Measurements from ENCODE around the gene EPHA4. TPM values are rescaled to one million over a fixed set of nuclear protein-coding genes. Genes with fewer than 3 reads are reported as not detected.

The EPHA4 gene
- total and polyA plus RNA-seq, 4 donors, result 0.43 to 2.3 (median 1.1) TPM

DNA sequence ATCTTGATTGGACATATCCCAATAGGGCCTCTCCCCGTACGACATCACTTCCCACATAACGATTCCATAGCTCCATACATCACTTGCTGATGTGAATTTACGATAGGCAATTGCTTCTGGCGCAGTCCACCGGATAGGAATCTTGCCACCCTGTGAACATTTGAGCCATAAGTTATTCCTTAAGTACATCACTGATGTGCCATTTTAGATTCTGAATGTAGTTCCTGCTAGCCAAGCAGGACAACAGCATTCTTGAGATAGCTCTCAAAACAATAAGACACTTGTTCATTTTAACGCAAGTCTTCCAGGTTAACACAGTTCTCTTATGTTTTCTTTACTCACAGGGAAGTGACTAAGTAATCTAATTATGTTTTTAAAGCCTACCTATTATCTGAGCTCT is 138.0 kb downstream of the EPHA4 start:
- H3K4me1 ChIP-seq (ENCODE audit: control insufficient read depth in 4 of 4, insufficient read depth in 4 of 4, low read length in 3 of 4), result no peaks in the 10 kb centered on the region
- H3K9me3 ChIP-seq (ENCODE audit: control insufficient read depth in 4 of 4, low read length in 3 of 4), result no peaks in the 10 kb centered on the region
- no peaks in the 10 kb centered on the region for H3K27me3 ChIP-seq (ENCODE audit: control insufficient read depth in 4 of 4, insufficient read depth in 4 of 4, low read length in 3 of 4)
- no peak overlapping the region for H3K4me3 ChIP-seq (ENCODE audit: low read depth in 1 of 3, low read length in 3 of 3)
- no peaks in the 10 kb centered on the region for H3K36me3 ChIP-seq (ENCODE audit: control insufficient read depth in 4 of 4, insufficient read depth in 3 of 4, low read depth in 1 of 4, low read length in 3 of 4)
- no peak for TF ChIP-seq TAF1 (conservative IDR thresholded peaks at IDR 0.05)
- TF ChIP-seq NR2F2 (IDR thresholded peaks at IDR 0.05), result no peak
- no peak for TF ChIP-seq RXRA (IDR thresholded peaks at IDR 0.05)
- no peak for TF ChIP-seq JUND (IDR thresholded peaks at IDR 0.05)
- TF ChIP-seq SP1 (IDR thresholded peaks at IDR 0.05), result no peak
- no peak for TF ChIP-seq ZBTB33 (IDR thresholded peaks at IDR 0.05)
- no peak for TF ChIP-seq HNF4A (conservative IDR thresholded peaks at IDR 0.05)
- TF ChIP-seq FOXA1 (IDR thresholded peaks at IDR 0.05), result no peak
- TF ChIP-seq EGR1 (IDR thresholded peaks at IDR 0.05; ENCODE audit: low read depth in 2 of 2), result no peak
- TF ChIP-seq, protein P1, sequence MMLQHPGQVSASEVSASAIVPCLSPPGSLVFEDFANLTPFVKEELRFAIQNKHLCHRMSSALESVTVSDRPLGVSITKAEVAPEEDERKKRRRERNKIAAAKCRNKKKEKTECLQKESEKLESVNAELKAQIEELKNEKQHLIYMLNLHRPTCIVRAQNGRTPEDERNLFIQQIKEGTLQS (IDR thresholded peaks at IDR 0.05), result no peak
- TF ChIP-seq CTCF (IDR thresholded peaks at IDR 0.05; ENCODE audit: low read depth, low read length, missing input control), result no peak
- no peak for TF ChIP-seq FOXA2 (IDR thresholded peaks at IDR 0.05)
- no peak for TF ChIP-seq RAD21 (IDR thresholded peaks at IDR 0.05)
- no peak for TF ChIP-seq YY1 (IDR thresholded peaks at IDR 0.05)
- TF ChIP-seq REST (IDR thresholded peaks at IDR 0.05), result no peak
- TF ChIP-seq, protein P2, sequence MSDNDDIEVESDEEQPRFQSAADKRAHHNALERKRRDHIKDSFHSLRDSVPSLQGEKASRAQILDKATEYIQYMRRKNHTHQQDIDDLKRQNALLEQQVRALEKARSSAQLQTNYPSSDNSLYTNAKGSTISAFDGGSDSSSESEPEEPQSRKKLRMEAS (IDR thresholded peaks at IDR 0.05), result no peak
- no peak for TF ChIP-seq HNF4G (IDR thresholded peaks at IDR 0.05)
- TF ChIP-seq GABPA (IDR thresholded peaks at IDR 0.05 in 1 of 2, conservative IDR thresholded peaks at IDR 0.05 in 1 of 2), result no peak
- no peak overlapping the region for H3K27ac ChIP-seq (ENCODE audit: low read depth in 1 of 2, low read length in 2 of 2)
- 93% methylated on average over 7 of the region's 7 CpGs for WGBS
- H3K9ac ChIP-seq (ENCODE audit: low read depth in 1 of 2, low read length in 2 of 2), result no peak overlapping the region
- DNase-seq (ENCODE audit: low spot score), result no peak

All from liver (tissue), 9 donors.